Sigmoid colon (tissue), 7 donors: ENCODE data around the gene CFDP1. TPM values are rescaled to one million over a fixed set of nuclear protein-coding genes. Genes with fewer than 3 reads are reported as not detected.

Experiments used
- DNase-seq: peaks from one replicate; pipeline ENCODE4 v3.0.0-alpha.2; 2019
- H3K27ac ChIP-seq, 4 donors: fragments of 200-600 bp; sonication (generic); one replicate each; pipeline ENCODE4 v1.5.1; 2016 to 2019; ENCODE audit warnings: mild to moderate bottlenecking in 1 of 4
- H3K27me3 ChIP-seq, 3 donors: fragments of 200-600 bp; sonication (generic); one replicate each; pipeline ENCODE4 v1.5.1; 2019; ENCODE audit warnings: mild to moderate bottlenecking in 1 of 3
- H3K36me3 ChIP-seq, 4 donors: fragments of 200-600 bp; sonication (generic); one replicate each; pipeline ENCODE4 v1.5.1; 2016 to 2019
- H3K4me1 ChIP-seq, 4 donors: fragments of 200-600 bp; sonication (generic); one replicate each; pipeline ENCODE4 v1.5.1; 2017 to 2019
- H3K4me3 ChIP-seq, 4 donors: fragments of 200-600 bp; sonication (generic); one replicate each; pipeline ENCODE4 v1.5.1; 2017 to 2019; ENCODE audit warnings: mild to moderate bottlenecking in 2 of 4, moderate library complexity in 1 of 4
- H3K9me3 ChIP-seq, 4 donors: fragments of 200-600 bp in 3 of 4; sonication (generic) in 3 of 4; one replicate each; pipeline versions ENCODE4 v1.5.1 to v1.6.1; 2013 to 2019
- CTCF ChIP-seq, 4 experiments: fragments of 450-650 bp in 3 of 4; fragments of 200-600 bp in 1 of 4; IDR thresholded peaks; one replicate each; pipeline ENCODE4 v1.5.1; 2016 to 2019; ENCODE audit warnings: antibody characterized with exemption in 4 of 4, mild to moderate bottlenecking in 3 of 4, moderate library complexity in 2 of 4
- EP300 ChIP-seq, 4 donors: sonication (generic); formaldehyde crosslinking; IDR thresholded peaks; one replicate each; pipeline ENCODE4 v1.6.1; 2017; ENCODE audit warnings: antibody characterized with exemption in 4 of 4
- POLR2A ChIP-seq, 2 donors: fragments of 450-650 bp; IDR thresholded peaks; one replicate each; pipeline ENCODE4 v1.6.1; 2016; ENCODE audit warnings: antibody characterized with exemption in 2 of 2, mild to moderate bottlenecking in 2 of 2, moderate library complexity in 2 of 2
- POLR2AphosphoS5 ChIP-seq, 4 donors: sonication (generic); formaldehyde crosslinking; IDR thresholded peaks; one replicate each; pipeline ENCODE4 v1.6.1; 2017; ENCODE audit warnings: antibody characterized with exemption in 4 of 4
- WGBS, 2 donors: extraction: QIAGEN DNeasy Blood & Tissue Kit; methylation state at CpG; one replicate each; pipeline ENCODE4 v1.1.7; 2013; 5-methylcytosine and 5-hydroxymethylcytosine counted together
- intact Hi-C: fragments of 100-400 bp; cut with DNase I; formaldehyde crosslinking; loops from one replicate; pipeline ENCODE4 v1.15.1; 2023
- polyA plus RNA-seq, 3 donors: library from polyadenylated mRNA; stranded (reverse); fragments of 200-250 nt; gene quantifications; one replicate each; pipeline ENCODE4 v1.2.3, GENCODE V29; 2013
- total RNA-seq, 4 donors: library from RNA; depleted of rRNA; stranded (reverse); fragments of >200 nt; gene quantifications; one replicate each; pipeline ENCODE4 v1.1.0, GENCODE V29; 2016
- donor health status: healthy with polysubstance abuse.
- donor health status: Bipolar disorder and iron deficiency.
- donor health status: healthy.

Gene CFDP1
- total and polyA plus RNA-seq, 7 donors = 42.1 to 382 (median 61.1) TPM

GRCh38 chr16:75406943-75407342, 26.4 kb downstream of the CFDP1 start:
- H3K4me1 ChIP-seq = peaks cover 0 to 8% (median 7%) of the 10 kb centered on the region in 4 donors
- peaks cover 0 to 61% (median 12%) of the 10 kb centered on the region in 4 donors for H3K36me3 ChIP-seq

GRCh38 chr16:75402821-75403475, 30.4 kb downstream of the CFDP1 start:
- Histone ChIP-seq H3K9me3 (no peaks in the 10 kb centered on the region), H3K27ac (peak overlapping the region; percentile 8 to 75 (median 37)), H3K4me1 (peaks cover 0 to 12% (median 10%) of the 10 kb centered on the region in 4 donors), H3K36me3 (peaks cover 0 to 28% (median 4%) of the 10 kb centered on the region in 4 donors), H3K27me3 (no peaks in the 10 kb centered on the region), H3K4me3 (no peak overlapping the region)
- DNase-seq = no peak
- TF ChIP-seq CTCF (IDR thresholded peaks at IDR 0.05) (peak in 3 of 4 experiments; percentile 59 to 79 (median 68)), EP300 (IDR thresholded peaks at IDR 0.05) (no peak)
- intact Hi-C loops = loop anchor here (5.0 kb wide), 1 partner anchor 206 kb away; no protein-coding TSS in a partner anchor
- WGBS, 2 donors = 35 to 40% methylated on average over 3 of the region's 3 CpGs

More at GRCh38 chr16:75406943-75407342, 26.4 kb downstream of the CFDP1 start:
- no peaks in the 10 kb centered on the region for H3K9me3 ChIP-seq
- 77 to 87% methylated on average over 4 of the region's 4 CpGs for WGBS, 2 donors
- no peak overlapping the region for H3K4me3 ChIP-seq
- no peak for DNase-seq
- TF ChIP-seq POLR2AphosphoS5 (IDR thresholded peaks at IDR 0.05) = no peak
- TF ChIP-seq EP300 (IDR thresholded peaks at IDR 0.05) = no peak
- no peak for TF ChIP-seq POLR2A (IDR thresholded peaks at IDR 0.05)
- no peak for TF ChIP-seq CTCF (IDR thresholded peaks at IDR 0.05)
- intact Hi-C loops = no loop called here
- H3K27ac ChIP-seq = no peak overlapping the region
- H3K27me3 ChIP-seq = no peaks in the 10 kb centered on the region

GRCh38 chr16:75402159-75402820, 31.0 kb downstream of the CFDP1 start:
- Histone ChIP-seq H3K36me3 (peaks cover 0 to 22% (median 4%) of the 10 kb centered on the region in 4 donors), H3K9me3 (no peaks in the 10 kb centered on the region), H3K4me3 (no peak overlapping the region), H3K4me1 (peaks cover 0 to 12% (median 10%) of the 10 kb centered on the region in 4 donors), H3K27ac (peak overlapping the region; percentile 8 to 75 (median 37)), H3K27me3 (no peaks in the 10 kb centered on the region)
- intact Hi-C loops = loop anchor here (5.0 kb wide), 1 partner anchor 205 kb away; no protein-coding TSS in a partner anchor
- no peak for DNase-seq
- WGBS, 2 donors = 36 to 55% methylated on average over 2 of the region's 2 CpGs
- TF ChIP-seq POLR2AphosphoS5 (IDR thresholded peaks at IDR 0.05) (peak; percentile 16 to 48 (median 31)), POLR2A (IDR thresholded peaks at IDR 0.05) (no peak), CTCF (IDR thresholded peaks at IDR 0.05) (no peak), EP300 (IDR thresholded peaks at IDR 0.05) (peak in 1 of 4 donors; percentile 58)

GRCh38 chr16:75401691-75402090, 31.6 kb downstream of the CFDP1 start:
- TF ChIP-seq POLR2A (IDR thresholded peaks at IDR 0.05) (no peak), POLR2AphosphoS5 (IDR thresholded peaks at IDR 0.05) (no peak), CTCF (IDR thresholded peaks at IDR 0.05) (no peak), EP300 (IDR thresholded peaks at IDR 0.05) (no peak)
- no peak for DNase-seq
- H3K27ac ChIP-seq = peak overlapping the region in 2 of 4 donors; percentile 65 to 75
- H3K9me3 ChIP-seq = no peaks in the 10 kb centered on the region
- H3K36me3 ChIP-seq = peaks cover 0 to 16% (median 3%) of the 10 kb centered on the region in 4 donors
- no peaks in the 10 kb centered on the region for H3K27me3 ChIP-seq
- intact Hi-C loops = loop anchor here (5.0 kb wide), 1 partner anchor 204 kb away; no protein-coding TSS in a partner anchor
- H3K4me3 ChIP-seq = no peak overlapping the region
- H3K4me1 ChIP-seq = peaks cover 0 to 12% (median 10%) of the 10 kb centered on the region in 4 donors
